HepG2 (cell line): Measurements from ENCODE around the gene NUP93. TPM values are rescaled to one million over a fixed set of nuclear protein-coding genes. Genes with fewer than 3 reads are reported as not detected.

Experiments
- AKNA ChIP-seq: sonication (generic); formaldehyde crosslinking; IDR thresholded peaks from 2 replicates; pipeline ENCODE4 v1.4.0; 2020; ENCODE audit warnings: missing genetic modification reagents, borderline replicate concordance
- CC2D1A ChIP-seq: sonication (generic); formaldehyde crosslinking; IDR thresholded peaks from 2 replicates; pipeline ENCODE4 v1.8.1; 2023; ENCODE audit warnings: mild to moderate bottlenecking, missing genetic modification reagents
- FOXK1 ChIP-seq: sonication (generic); formaldehyde crosslinking; IDR thresholded peaks from 2 replicates; pipeline ENCODE4 v1.4.0; 2020; ENCODE audit warnings: low read depth, missing genetic modification reagents, borderline replicate concordance
- HIVEP1 ChIP-seq: sonication (generic); formaldehyde crosslinking; IDR thresholded peaks from 2 replicates; pipeline ENCODE4 v1.4.0; 2020; ENCODE audit warnings: mild to moderate bottlenecking, missing genetic modification reagents
- HMGXB4 ChIP-seq, 2 experiments: sonication (generic) in 1 of 2; formaldehyde crosslinking in 1 of 2; IDR thresholded peaks; 2 replicates each; pipeline versions ENCODE4 v1.4.0 to v1.6.1; 2018 to 2020; ENCODE audit warnings: missing genetic modification reagents in 2 of 2, borderline replicate concordance in 1 of 2, low read depth in 1 of 2, mild to moderate bottlenecking in 1 of 2, missing biosample characterization in 1 of 2
- HNRNPLL ChIP-seq: fragments of 200-400 bp; formaldehyde crosslinking; IDR thresholded peaks from 2 replicates; pipeline ENCODE4 v1.6.1; 2017; ENCODE audit warnings: mild to moderate bottlenecking, low read depth, low read length; ENCODE audit not compliant: poor library complexity, severe bottlenecking
- KLF16 ChIP-seq, 2 experiments: sonication (generic) in 1 of 2; formaldehyde crosslinking in 1 of 2; IDR thresholded peaks; 2 replicates each; pipeline versions ENCODE4 v1.6.1 to v1.8.0; 2016 to 2023; ENCODE audit warnings: missing genetic modification reagents in 2 of 2, missing compliant biosample characterization in 1 of 2
- MED8 ChIP-seq: sonication (generic); formaldehyde crosslinking; IDR thresholded peaks from 2 replicates; pipeline ENCODE4 v1.8.1; 2023; ENCODE audit warnings: mild to moderate bottlenecking, missing genetic modification reagents; ENCODE audit not compliant: insufficient replicate concordance
- NFE2 ChIP-seq: sonication (generic); formaldehyde crosslinking; IDR thresholded peaks from 2 replicates; pipeline ENCODE4 v1.4.0; 2020; ENCODE audit warnings: missing genetic modification reagents
- PCBP1 ChIP-seq: fragments of 200-400 bp; formaldehyde crosslinking; IDR thresholded peaks from 2 replicates; pipeline ENCODE4 v1.6.1; 2017; ENCODE audit warnings: mild to moderate bottlenecking, low read depth, low read length, borderline replicate concordance
- PLSCR1 ChIP-seq: sonication (generic); formaldehyde crosslinking; IDR thresholded peaks from 2 replicates; pipeline ENCODE4 v1.5.0; 2020; ENCODE audit warnings: missing genetic modification reagents, mild to moderate bottlenecking, borderline replicate concordance
- REL ChIP-seq: sonication (generic); formaldehyde crosslinking; conservative IDR thresholded peaks from 2 replicates; pipeline ENCODE4 v1.8.0; 2022; ENCODE audit warnings: mild to moderate bottlenecking, missing genetic modification reagents, moderate library complexity
- SMC3 ChIP-seq: IDR thresholded peaks from 2 replicates; pipeline ENCODE4 v1.6.1; 2011; ENCODE audit warnings: low read length, improper control_type of control experiment
- SRF ChIP-seq: IDR thresholded peaks from 2 replicates; pipeline ENCODE4 v1.6.1; 2011; ENCODE audit warnings: mild to moderate bottlenecking, low read depth, low read length, moderate library complexity
- ZNF274 ChIP-seq: sonication (generic); formaldehyde crosslinking; IDR thresholded peaks from 2 replicates; pipeline ENCODE4 v1.5.1; 2020; ENCODE audit warnings: mild to moderate bottlenecking, missing genetic modification reagents
- ZNF317 ChIP-seq: sonication (generic); formaldehyde crosslinking; IDR thresholded peaks from 2 replicates; pipeline ENCODE4 v1.5.0; 2020; ENCODE audit warnings: mild to moderate bottlenecking, missing genetic modification reagents
- ZNF335 ChIP-seq: sonication (generic); formaldehyde crosslinking; IDR thresholded peaks from 2 replicates; pipeline ENCODE4 v1.4.0; 2020; ENCODE audit warnings: missing genetic modification reagents
- ZNF530 ChIP-seq: sonication (generic); formaldehyde crosslinking; IDR thresholded peaks from 2 replicates; pipeline ENCODE4 v1.5.0; 2020; ENCODE audit warnings: low read depth, mild to moderate bottlenecking, missing genetic modification reagents
- ZNF543 ChIP-seq: sonication (generic); formaldehyde crosslinking; IDR thresholded peaks from 2 replicates; pipeline ENCODE4 v1.4.0; 2020; ENCODE audit warnings: mild to moderate bottlenecking, missing genetic modification reagents
- ZNF607 ChIP-seq: sonication (generic); formaldehyde crosslinking; IDR thresholded peaks from 2 replicates; pipeline ENCODE4 v1.5.1; 2020; ENCODE audit warnings: missing genetic modification reagents, mild to moderate bottlenecking, borderline replicate concordance
- polyA plus RNA-seq, 8 experiments: library from polyadenylated mRNA; depleted of rRNA in 3 of 8; stranded (reverse) in 7 of 8; unstranded in 1 of 8; fragments of >200 nt; fragmentation: Illumina TruSeq in 4 of 8; extraction: Trizol in 4 of 8; gene quantifications; 2 replicates each; pipeline versions ENCODE4 v1.2.1 to v1.2.3, GENCODE V29; 2011 to 2016; ENCODE audit warnings: low read depth in 4 of 8, missing spikeins in 1 of 8, mixed read lengths in 1 of 8; ENCODE audit not compliant: insufficient read depth in 1 of 8
- total RNA-seq, 5 experiments: library from RNA; depleted of rRNA; stranded (reverse); fragments of >200 nt; fragmentation: Illumina TruSeq; extraction: Trizol; gene quantifications; 2 replicates each; pipeline ENCODE4 v1.2.3, GENCODE V29; 2016; ENCODE audit warnings: low read depth in 1 of 5

The NUP93 gene
- total and polyA plus RNA-seq, 2 of the 13 experiments (the other 11 are each of a cell fraction or from before 2014, with no cell fraction given) = 58.5 to 140 TPM

GRCh38 chr16:56814537-56815432 is 84.9 kb downstream of the NUP93 start (continued):
- peak in 1 of 2 experiments; percentile 29; a peak in 1 of 4 replicates for TF ChIP-seq HMGXB4 (CRISPR knock-in tag; IDR thresholded peaks at IDR 0.05; ENCODE audit: borderline replicate concordance in 1 of 2, low read depth in 1 of 2)
- no peak for TF ChIP-seq KLF16 (CRISPR knock-in tag; IDR thresholded peaks at IDR 0.05)
- TF ChIP-seq NFE2 = no peak
- no peak for TF ChIP-seq HNRNPLL
- TF ChIP-seq ZNF607 (CRISPR knock-in tag) = 0 out of 2 replicates have a peak, but pooled peaks have one; percentile 21
- peak; percentile 43; the same call in 1 of the 2 replicates for TF ChIP-seq ZNF274 (CRISPR knock-in tag)
- TF ChIP-seq ZNF335 (CRISPR knock-in tag) = no peak
- no peak for TF ChIP-seq MED8 (CRISPR knock-in tag)
- no peak for TF ChIP-seq ZNF317 (CRISPR knock-in tag)
- peak; percentile 25; the same call in 1 of the 2 replicates for TF ChIP-seq FOXK1
- TF ChIP-seq SRF = no peak
- no peak for TF ChIP-seq SMC3
- no peak for TF ChIP-seq REL (CRISPR knock-in tag)
- no peak for TF ChIP-seq PCBP1
- TF ChIP-seq ZNF543 = no peak
- TF ChIP-seq CC2D1A (CRISPR knock-in tag) = 0 out of 2 replicates have a peak, but pooled peaks have one; percentile 9
- TF ChIP-seq HIVEP1 (CRISPR knock-in tag) = no peak
- no peak for TF ChIP-seq ZNF530
- TF ChIP-seq AKNA = no peak
- no peak for TF ChIP-seq PLSCR1 (CRISPR knock-in tag)
